Activated gamma-delta T cell (primary cell): ENCODE results near the gene KLRC3.
"Not testable (repeated sequence)": the region's sequence is repeated elsewhere in the genome, so short reads cannot be mapped to it uniquely, and the experiment has no call there.

Experiments used
- DNase-seq: peaks from one replicate; lab custom pipeline; 2025; lab: John Stamatoyannopoulos, UW

KLRC3 gene

DNA sequence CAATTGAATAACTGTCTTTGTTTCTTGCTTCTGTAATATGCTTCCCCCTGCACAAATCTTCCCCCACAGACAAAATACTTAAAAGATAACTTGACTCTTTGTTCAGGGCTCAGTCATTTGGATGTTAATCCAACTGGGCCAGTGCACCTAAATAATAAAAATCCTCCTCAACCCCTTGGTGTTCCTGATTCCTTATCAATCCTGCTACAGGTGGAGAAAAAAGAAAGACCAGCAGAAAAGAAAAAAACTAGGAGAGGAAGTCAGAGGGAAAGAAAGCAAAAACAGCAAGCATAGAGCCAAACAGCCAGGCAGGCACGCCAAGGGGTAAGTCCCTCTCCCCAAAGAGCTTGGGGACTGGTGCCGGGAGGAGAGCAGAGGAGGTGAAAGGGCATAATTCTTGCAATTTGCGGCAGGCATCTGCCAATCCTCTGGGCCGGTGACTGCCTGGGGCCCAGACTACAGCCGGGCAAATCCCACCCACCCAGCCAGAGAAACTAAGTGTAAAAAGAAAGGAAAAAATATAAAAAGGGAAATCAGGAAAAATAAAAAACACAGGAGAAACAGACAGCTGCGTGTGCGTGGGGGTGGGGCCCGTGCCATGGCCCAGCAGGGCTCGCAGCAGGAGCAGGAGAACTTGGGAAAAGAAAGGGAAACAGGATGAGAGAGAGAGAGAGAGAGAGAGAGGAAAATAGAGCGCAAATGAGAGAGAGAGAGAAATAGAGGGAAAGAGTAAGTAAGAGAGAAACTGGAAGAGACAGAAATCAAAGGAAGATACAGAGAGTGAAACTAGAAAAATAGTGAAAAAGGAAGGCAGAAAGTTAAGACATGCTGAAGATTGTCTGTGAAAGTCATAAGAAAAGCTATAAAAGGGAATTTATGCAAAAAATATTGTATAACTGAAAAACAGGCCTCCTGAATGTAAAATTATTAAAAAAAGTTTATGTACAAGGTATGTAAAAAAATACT lies 51.9 kb downstream of the KLRC3 start:
- DNase-seq, result no peak

DNA sequence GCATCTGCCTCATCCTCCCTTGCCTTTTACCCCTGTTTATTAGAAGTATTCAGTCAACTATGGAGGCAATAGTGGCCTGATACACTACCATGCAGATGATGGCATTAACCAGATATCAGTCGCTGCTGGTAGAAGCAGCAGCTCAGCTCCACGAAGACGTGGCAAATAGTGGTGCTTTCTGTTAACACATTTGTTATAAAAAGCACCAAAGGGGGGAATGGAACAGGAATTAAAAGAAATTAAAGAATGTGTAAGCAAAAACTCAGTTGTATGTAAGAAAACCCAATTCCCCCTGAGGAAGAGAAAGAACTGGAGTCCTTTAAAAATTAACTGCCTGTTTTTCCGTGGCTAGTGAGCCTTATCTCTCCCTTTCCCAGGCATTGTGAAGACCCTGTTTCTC lies 52.7 kb downstream of the KLRC3 start:
- not testable (repeated sequence) for DNase-seq

DNA sequence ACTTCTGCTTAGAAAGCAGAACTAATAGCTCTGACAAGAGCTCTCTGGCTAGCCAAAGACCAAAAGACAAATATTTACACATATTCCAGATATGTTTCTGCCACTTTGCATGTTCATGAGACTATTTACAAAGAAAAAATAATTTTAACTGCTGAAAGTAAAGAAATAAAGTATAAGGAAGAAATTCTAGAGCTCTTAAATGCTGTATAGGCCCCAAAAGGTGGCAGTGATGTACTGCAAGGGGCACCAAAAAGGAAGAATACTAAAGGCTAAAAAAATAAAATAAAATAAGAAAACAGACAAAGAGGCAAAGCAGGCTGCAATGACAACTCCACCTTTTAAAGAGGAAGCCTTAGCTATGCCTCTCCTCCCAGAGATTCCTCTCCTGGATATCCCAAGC lies 53.5 kb downstream of the KLRC3 start:
- DNase-seq, result no peak

DNA sequence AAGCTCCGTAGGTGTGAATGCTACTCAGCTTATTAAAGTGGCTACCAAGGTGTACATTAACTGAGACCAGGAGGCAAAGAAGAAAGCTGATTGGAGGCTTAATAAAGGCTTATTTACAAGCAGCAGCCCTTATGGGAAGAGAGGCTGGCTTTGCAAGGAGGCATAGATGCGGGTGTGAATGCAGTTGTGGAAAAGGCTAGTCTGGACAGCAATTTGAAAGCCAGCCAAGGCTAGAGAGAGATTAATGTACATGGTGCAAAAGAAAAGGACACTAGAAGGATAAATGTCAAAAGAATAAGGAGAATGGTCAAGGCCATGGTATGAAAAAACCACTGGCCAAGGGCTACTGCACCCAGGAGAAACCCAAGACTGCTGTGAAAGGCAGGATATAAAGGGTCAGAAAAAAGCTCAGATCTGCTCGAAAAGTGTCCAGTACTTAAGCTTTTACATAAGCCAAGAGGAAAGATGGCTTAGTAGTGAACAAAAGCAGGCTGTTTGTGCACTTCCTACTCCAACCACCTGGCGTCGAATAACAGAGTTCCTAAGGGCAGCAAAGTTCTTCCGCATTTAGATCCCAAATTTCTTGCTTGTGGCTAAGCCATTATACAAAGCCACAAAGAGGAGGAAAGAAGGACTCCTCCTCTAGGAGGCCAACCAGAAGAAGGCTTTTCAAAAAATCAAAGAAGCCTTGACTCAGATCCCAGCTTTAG lies 54.5 kb downstream of the KLRC3 start:
- DNase-seq, result no peak

DNA sequence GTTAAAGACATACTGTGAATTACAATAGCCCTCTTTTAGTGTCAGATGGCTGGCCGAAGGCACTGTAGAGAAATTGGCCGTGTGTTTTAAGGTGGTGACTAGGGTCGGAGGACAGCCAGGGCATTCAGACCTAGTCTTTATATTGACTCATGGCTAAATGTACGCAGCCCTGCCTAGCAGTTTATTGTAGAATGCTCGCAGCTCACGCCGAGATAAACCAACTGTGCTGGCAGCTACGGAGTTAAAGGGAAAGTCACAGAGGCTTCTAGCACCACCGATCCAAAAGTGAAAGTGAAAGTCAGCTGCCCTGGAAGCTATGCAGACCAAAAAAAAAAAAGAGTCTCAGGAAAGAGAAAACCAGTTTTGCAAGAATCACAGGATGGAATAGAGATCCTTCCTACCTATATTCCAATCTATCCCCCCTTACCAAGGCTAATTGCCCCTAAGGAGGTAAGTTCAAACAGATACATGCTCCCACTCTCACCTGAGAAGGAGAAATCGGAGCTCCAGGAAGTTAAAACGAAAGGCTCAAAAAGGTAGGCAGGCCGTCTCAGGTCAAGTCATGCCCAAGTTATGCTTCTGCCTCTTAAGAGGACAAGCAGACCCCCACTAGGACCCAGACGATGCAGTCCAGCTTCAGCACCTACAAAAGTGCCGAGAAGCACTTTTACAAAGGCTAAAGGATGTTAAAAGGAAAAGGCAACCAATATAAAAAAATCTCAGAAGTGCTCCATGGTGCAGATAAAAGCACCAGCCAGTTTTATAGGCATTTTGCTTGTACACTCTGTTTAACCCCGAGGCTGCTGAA lies 55.4 kb downstream of the KLRC3 start:
- DNase-seq, result no peak

DNA sequence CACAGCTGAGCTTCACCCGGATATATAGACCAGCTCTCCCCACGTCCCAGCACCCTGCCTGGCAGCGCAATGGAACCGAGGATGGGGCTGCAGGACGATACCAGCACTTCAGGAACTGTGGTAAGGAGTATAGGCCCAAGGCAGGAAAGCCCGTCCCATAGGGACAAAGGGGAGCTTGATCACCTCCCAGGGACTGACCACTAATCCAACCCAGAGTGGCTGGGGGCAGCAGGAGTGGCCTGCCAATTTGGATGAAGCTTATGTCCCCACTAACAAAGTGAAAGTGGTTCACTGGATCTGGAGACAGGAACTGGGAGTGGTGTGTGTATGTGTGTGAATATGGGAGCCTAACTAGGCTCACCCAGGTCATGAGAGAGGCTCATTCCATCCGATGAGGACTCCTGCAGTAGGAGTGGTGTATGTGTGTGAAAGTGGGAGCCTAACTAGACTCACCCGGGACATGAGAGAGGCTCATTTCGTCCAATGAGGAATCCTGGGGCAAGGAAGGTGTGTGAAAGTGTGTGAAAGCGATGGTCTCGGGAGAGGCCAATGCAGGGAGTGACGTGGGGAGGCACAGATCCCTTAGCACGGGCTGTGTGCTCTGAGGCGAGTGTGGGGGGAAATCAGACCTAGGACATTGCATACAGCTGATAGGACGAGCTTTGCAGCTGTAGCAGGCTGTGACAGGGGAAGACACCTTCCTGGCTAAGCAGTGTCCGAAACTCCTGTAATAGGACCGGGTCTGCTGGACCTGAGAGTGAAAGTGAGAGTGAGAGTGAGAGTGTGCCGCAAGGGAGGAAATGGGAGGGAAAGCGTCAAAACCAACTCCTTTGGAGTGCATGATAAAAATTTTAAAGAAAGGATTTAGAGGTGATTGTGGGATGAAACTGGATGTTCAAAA lies 56.2 kb downstream of the KLRC3 start:
- DNase-seq, result no peak

DNA sequence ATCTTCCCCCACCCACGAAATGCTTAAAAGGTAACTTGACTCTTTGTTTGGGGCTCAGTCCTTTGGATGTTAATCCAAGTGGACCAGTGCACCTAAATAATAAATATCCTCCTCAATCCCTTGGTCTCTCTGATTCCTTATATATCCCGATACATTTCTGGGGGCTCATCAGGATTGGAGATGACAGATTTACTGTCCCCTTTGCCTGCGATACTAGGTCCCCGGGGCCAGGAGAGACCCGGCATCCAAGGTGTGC lies 56.8 kb downstream of the KLRC3 start:
- DNase-seq, result no peak

DNA sequence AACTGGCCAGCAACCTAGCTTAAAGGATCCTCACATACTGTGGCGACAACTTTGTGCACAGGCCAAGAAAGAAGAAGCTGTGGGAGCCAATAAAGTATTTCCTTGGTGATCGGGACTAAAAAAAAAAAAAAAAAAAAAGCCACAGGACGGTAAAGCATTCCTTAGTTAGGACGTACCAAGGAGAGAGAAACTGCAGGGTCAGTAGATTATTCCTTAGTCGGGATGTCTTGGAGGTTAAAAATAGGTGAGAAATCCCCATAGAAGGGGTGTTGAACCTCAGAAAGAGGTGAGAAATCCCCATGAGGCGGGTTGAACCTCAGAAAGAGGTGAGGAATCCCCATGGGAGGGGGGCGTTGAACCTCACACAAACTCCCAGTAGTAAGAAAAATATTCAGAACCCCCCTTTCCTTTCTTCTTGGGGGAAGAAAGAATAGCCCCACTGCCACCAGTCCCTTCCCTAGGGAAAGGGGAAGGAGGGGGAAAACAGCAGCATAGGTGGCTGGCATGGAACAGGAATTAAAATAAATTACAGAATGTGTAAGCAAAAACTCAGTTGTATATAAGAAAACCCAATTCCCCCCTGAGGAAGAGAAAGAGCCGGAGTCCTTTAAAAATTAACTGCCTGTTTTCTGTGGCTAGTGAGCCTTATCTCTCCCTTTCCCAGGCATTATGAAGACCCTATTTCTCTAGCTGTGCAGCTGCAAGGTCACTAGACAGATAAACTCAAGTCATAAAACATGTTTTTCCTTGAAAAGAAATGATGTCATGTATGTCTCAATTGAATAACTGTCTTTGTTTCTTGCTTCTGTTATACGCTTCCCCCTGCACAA lies 57.4 kb downstream of the KLRC3 start:
- DNase-seq, result no peak

DNA sequence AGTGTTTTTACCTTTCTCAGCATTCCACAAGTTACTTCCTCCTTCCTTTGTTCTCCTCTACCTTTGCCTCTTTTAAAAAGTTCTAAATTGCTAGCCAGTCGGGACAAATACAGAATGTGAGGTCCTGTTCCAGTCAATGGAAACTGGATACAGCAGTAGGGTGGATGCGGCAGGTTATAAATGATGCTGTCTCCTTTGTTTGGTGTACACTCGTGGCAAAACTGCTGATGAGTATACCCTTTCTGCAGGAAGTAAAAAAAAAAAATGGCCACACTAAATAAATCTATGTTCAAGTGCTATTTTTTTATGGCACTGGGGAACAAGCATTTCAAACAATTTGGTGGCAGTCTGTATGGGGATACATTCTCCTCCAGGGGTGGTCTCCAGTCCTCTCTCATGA lies 58.1 kb downstream of the KLRC3 start:
- DNase-seq, result no peak
